ENCODE results near the gene SPEN.
"Not testable (repeated sequence)": the region's sequence is repeated elsewhere in the genome, so short reads cannot be mapped to it uniquely, and the experiment has no call there.

The SPEN gene

DNA sequence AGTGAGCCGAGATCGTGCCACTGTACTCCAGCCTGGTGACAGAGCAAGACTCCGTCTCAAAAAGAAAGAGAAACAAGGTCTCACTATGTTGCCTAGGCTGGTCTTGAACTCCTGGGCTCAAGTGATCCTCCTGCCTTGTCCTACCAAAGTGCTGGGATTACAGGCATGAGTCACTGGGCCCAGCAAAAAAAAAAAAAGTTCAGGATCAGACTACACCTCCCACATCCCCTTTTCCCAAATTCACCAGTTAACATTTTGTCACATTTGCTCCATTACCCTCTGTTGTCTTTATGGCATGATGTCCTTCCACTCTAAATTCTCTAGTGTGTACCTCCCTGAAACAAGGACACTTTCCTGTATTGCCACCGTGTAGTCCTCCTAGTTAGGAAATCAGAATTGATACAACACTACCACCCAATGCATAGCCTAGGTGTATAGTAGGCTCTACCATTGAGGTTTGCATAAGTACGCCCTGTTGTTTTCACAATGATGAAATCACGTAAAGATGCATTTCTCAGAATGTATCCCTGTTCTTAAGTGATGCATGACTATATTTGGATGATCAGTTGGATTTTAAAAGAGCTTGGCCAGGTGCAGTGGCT, 10.7 kb downstream of the SPEN start:
- no peak for DNase-seq (ENCODE audit: low spot score)

DNA sequence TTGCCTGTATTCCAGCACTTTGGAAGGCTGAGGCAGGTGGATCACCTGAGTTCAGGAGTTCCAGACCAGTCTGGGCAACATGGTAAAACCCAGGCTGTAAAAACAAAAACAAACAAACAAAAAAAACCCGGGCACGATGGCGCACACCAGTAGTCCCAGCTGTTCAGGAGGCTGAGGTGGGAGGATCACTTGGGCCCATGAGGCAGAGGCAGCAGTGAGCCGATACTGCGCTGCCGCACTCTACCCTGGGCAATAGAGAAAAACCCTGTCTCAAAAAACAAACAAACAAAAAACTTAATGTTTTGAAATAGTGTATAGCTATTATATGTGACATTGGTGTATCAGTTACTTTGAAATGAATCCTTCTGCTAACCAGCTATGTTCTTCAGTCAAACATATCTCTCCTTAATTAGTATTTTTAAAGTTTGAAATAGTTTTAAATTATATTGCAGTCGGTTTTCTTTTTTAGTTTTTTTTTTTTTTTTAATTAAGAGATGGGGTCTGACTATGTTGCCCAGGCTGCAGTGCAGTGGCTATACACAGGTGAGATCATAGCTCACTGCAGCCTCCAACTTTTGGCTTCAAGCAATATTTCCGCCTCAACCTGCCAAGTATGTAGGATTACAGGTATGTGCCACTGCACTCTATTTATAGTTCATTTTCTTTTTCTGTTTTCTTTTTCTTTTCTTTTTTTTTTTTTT, 11.3 kb downstream of the SPEN start:
- DNase-seq (ENCODE audit: low spot score): no peak

DNA sequence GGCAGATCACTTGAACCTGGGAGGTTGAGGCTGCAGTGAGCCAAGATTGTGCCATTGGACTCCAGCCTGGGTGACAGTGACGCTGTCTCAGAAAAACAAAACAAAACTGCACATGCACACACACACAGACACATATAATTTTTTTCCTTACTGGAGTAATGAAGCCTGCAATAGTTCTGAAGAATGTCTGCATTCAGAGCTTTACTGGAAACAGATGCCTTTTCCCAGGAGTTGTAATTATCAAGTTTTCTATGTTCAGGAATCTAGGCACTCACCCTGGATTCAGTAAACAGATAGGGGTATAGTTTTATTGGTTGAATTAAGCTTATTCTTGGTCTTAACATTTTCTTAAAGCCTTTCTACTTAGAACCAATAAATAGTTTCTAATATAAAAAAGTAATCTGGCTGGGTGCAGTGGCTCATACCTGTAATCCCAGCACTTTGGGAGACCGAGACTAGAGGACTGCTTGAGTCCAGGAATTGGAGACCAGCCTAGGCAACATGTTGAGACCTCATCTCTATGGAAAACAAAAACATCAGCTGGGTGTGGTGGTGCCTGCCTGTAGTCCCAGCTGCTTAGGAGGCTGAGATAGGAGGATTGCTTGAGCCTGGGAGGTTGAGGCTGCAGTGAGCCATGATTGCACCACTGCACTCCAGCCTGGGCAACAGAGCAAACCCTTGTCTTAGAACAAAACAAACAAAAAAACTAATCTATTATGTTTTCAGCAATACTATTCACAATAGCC, 15.8 kb downstream of the SPEN start:
- DNase-seq (ENCODE audit: low spot score): no peak

DNA sequence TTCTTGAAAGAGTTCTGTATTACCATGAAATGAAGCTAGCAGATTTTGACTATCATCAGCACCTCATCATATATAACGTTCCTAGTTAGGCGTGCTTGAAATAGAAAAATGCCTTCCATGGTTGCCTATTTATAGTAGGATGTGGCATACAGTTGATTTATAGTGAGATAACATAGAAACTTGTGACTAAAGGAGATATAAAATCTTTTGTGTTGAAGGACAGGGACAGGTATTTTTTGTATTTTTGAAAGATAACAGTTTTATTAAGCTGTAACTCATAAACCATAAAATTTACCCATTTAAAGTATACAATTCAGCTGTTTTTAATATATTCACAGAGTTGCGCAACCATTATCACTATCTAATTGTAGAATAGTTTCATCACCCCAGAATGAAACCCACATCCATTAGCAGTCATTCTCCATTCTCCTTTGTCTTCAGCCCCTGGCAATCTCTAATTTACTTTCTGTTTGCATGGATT, 19.3 kb downstream of the SPEN start:
- DNase-seq (ENCODE audit: low spot score): no peak

DNA sequence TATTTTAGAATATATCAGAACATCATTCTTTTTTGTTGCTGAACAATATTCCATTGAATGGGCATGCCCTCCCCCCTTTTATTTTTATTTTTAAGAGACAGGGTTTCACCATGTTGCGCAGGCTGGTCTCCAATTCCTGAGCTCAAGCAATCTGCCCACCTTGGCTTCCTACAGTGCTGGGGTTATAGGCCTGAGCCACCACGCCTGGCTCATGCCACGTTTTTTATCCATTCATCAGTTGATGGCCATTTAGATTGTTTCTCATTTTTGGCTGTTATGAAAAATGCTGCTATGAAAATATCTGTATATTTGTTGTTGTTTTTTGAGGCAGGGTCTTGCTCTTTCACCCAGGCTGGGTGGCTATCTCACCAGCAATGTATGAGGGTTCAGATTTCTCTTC, 19.8 kb downstream of the SPEN start:
- DNase-seq (ENCODE audit: low spot score): no peak

DNA sequence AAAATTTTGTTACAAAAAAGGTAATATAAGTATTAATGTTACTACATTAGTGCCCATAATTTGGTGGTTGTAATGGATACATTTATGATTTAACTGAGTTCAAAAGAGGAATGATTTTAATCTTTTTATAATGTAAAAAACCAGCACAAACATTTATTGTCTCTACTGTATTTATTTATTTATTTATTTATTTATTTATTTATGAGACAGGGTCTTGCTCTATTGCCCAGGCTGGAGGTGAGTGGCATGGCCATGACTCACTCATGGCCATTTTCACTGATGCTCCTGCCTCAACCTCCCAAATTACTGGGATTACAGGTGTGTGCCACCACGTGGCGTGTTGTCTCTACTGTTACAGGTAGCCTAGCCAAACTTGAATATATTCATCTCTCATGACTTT, 21.9 kb downstream of the SPEN start:
- no peak for DNase-seq (ENCODE audit: low spot score)

DNA sequence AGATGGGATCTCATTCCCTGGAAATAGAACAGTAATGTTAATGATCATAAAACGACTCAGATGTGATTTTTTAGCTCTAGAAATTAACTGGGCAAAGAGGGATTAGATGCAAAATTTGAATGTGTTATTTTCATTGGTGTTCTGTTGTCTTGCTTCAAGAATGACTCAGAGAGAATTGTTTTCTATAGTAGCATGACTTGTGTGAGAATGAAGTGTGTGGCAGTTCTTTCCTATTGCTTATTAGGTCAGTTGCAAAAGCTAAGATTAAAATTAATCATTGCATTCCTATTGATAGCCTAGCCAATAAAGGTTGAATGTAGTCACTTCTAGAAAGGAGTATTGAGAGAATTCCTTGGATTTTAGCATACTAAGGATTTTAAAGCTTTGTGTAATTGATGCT, 22.9 kb downstream of the SPEN start:
- peak; percentile 21 for DNase-seq (ENCODE audit: low spot score)

DNA sequence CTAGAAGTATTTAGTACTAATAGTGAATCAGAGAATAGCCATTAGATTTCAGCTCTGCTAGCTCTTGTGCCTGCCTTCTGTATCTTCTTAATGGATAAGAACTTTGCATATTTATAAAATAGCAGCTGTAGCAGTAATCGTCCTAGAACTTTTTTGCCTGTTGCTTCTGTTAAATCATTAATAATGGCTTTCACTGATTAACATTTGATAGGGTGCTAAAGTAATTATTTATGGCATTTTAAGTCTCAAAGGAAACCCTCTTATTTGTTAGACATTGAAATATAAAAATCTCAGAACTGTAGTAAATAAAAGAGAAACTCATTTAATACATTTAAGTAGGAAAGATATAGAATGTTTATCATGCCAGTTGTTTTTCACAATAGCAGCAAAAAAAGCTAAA, 27.0 kb downstream of the SPEN start:
- no peak for DNase-seq (ENCODE audit: low spot score)

DNA sequence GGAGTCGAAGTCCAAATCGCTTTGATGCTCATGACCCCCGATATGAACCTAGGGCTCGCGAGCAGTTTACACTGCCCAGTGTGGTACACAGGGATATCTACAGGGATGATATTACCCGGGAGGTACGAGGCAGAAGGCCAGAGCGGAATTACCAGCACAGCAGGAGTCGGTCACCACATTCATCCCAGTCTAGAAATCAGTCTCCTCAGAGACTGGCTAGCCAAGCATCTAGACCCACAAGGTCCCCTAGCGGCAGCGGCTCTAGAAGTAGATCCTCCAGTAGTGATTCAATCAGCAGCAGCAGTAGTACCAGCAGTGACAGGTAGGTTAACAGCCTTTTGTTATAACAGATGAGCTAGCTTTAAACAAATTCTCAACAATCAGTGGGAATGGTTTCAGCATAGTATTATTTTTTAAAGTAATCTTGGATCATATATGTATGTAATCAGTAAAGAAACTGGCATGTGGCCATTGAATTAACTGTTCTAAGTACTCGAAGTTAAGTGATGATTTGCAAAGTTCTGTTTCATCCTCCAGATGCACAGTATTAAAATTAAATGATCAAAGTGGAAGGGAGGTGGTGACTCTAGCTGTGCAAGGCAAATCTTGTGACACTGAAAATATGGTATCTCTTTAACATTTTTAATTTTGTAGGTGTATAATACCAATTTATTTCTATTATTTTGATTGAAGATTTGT, 29.0 kb downstream of the SPEN start:
- no peak for DNase-seq (ENCODE audit: low spot score)

DNA sequence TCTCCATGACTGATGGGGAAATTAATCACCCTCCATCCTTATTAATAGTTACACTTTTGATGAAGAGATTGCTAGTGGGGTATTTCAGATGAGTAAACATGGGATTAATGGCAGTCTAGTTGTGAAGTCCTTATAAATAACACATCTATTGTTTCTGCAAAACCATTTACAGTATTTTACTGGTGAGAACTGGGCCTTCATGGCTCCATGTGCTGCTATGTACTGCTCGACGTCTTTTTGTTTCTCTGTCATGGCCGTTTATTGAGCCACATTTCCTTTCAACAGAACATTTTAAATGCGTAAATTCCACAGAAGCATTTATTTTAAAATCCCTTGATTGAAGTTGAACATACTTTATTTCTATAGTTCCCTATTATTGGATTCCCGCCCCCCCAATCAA, 34.5 kb downstream of the SPEN start:
- DNase-seq (ENCODE audit: low spot score): no peak

DNA sequence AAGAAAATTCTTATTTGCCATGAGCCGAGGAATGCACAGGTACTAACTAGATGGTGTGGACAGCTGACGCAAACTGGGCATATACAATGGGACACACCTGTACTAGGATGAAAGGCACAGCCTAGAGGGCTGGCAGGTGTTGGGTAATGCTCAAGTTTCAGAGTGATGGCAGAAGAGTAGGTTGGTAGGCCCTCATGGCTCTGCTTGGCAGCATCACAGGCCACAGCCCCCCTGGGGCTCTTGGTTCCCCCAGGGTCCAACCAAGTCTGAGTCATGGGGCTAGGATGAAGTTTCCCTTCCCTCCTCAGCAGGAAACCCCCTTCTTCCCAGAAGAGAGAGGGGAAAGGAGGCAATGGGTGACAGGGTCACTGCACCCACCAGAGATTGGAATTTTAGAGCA, 35.2 kb downstream of the SPEN start:
- no peak for DNase-seq (ENCODE audit: low spot score)

DNA sequence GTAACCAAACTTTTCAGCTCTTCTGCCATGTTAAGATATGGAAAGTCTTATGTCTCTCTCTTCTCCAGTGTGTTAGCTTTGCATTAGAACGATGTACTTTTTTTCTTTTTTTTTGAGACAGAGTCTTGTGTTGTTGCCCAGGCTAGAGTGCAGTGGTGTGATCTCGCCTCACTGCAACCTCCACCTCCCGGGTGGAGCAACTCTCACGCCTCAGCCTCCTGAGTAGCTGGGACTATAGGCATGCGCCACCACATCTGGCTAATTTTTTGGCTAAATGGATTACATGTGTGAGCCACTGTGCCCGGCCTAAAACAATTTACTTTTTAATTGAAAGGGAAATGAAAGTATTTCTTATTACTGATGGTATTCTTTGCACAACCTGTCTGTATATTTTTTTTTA, 35.8 kb downstream of the SPEN start:
- no peak for DNase-seq (ENCODE audit: low spot score)

DNA sequence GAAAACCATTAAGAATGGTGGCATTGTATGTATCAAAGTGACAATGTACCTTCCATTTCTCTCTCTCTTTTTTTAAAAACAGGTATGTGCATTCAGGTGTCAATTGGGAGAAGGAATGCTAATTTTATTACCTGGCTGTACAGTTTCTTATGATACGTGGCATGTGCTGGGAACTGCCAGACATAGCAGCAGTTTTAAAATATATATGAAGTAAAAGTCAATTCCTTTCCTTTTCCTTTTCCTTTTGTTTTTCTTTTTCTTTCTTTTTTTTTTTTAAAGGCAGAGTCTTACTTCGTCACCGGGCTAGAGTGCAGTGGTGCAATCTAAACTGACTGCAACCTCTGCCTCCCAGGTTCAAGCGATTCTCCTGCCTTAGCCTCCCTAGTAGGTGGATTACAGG, 37.0 kb downstream of the SPEN start:
- no peak for DNase-seq (ENCODE audit: low spot score)

DNA sequence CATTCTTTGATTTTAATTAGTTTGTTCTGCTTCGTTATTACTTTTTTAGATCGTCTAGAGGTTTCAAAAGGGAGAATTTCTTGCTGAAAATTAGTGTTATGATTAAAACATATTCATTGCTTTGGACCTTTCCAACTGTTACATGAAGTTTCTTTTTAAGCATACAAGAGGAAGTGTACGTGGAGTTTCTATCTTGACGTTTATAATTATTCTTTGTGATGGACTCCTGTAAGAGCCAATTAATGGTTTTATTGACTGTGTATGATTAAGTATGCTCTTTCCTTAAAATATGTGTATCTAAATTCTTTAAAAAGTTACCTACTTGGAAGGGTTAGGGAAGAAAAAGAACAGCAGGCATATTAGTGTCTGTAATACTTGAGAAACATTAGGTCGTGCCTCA, 37.8 kb downstream of the SPEN start:
- no peak for DNase-seq (ENCODE audit: low spot score)

DNA sequence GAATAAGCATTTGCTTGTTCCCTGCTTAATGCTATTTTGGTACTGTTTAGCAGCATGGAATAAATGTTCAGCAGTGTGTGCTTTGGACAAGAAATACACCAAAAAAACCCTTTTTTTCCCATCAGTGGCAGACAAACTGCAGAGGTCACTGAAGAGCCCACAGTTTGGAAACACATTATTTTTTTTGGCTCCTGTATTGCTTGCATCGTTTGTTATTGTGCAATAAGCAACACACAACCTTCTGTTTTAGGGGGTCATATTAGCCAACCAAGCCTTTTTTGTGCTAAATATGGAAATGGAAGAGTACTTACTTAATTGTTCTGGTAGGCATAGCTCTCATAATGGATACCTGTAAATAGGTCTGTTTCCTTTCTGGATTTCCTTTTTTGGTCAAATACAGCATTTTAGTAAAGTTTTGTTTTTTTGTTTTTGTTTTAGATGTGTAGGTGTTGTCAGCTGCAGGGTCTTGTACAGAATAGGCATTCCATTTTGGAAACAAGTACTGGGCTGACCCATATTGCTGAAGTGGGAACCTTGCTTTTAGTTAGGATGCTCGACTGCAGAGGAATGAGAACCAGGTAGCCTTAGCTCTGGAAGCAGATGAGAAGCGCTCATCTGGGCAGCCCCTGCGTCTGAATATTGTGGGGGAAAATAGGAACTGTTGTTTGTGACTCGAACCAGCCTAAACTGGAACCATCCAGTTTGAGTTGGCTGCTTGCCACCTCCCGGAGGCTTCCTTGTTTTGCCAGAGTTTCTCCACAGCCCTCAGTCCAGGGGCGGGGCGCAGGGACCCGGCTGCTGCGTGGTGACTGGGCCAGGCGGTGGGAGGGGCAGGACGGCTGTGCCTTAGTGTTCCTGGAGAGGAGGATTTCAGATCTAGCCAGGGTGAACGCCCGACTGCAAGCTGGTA, 38.4 kb downstream of the SPEN start:
- DNase-seq (ENCODE audit: low spot score): peak; percentile 94

DNA sequence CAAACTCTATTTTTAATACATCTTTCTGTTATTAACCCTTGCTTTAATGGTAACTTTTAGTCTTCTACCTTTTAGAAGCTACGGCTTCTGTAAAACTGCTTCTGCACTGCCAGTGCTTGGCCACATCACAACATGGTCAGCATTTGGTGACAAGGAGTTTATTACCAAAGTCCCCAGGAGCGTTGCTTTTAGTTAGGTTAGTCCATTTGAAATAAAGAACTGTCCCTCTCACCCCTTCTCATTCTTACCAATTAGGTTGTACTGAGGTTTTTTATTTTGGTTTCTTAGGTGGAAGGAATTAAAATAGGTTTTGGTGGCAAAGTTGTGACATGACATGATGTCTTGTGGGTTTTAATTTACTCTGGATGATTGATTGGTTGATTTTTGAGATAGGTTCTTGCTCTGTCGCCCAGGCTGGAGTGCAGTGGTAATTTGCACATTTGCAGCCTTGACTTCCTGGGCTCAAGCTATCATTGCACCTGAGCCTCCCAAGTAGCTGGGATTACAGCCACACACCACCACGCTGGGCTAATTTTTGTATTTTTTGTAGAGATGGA, 39.2 kb downstream of the SPEN start:
- DNase-seq (ENCODE audit: low spot score): no peak

DNA sequence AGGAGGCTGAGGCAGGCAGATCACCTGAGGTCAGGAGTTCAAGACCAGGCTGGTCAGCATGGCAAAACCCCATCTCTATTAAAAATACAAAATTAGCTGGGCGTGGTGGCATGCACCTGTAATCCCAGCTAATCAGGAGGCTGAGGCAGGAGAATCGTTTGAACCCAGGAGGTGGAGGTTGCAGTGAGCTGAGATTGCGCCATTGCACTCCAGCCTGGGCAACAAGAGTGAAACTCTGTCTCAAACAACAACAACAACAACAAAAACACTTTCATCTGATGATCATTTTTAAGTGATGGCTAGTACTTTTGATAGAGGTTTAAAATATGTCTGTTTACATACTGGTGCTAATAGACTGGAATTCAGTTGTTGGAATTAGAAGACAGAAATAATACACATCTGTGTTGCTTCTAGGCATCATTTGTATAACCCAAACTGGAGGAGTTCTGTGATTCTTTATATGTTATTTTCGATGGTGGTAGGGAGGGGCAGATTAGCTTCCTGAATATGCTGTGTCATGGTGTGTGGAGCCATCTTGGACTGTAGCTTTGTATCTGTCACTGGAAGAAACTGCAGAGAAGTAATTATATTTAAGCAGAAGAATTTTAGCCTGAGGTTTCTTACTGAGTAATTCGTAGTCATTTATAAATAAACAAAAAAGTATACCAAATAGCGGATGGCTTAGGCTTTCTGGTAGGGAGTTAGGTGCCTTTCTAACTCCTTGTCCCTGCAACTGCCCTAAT, 45.5 kb downstream of the SPEN start:
- DNase-seq (ENCODE audit: low spot score): peak; percentile 42

DNA sequence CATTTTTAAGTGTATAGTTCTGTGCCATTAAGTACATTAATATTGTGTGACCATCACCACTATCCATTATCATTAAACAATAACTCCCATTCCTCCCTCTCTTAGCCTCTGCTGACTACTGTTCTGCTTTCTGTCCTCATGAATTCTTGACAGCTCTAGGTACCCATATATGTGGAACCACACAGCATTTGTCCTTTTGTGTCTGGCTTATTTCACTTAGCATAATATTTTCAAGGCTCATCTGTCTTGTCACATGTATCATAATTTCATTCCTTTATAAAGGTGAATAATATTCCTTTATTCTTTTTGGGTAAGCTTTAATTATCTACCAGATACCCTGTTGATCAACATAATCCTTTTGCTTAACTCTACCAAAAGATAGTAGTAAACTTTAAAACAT, 47.7 kb downstream of the SPEN start:
- DNase-seq (ENCODE audit: low spot score): no peak

DNA sequence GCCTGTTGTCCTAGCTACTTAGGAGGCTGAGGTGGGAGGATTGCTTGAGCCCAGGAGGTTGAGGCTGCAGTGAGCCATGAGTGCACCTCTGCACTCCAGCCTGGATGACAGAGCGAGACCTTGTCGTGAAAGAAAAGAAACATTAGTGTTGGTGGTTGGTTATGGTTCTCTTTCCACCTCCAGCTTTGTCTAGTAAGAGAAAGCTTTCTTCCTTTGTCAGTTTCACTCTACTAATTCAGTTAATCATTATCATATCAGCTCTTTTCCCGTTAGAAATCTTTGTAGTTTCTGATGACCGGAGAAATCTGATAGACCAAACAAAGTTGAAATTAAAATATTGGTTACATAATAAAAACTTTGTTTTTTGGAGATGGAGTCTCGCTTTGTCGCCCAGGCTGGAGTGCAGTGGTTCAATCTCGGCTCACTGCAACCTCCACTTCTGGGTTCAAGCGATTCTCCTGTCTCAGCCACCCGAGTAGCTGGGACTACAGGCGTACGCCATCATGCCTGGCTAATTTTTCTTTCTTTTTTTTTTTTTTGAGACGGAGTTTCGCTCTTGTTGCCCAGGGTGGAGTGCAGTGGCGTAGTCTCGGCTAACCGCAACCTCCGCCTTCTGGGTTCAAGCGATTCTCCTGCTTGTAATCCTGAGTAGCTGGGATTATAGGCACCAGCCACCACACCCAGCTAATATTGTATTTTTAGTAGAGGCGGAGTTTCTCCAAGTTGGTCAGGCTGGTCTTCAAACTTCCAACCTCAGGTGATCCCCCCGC, 49.5 kb downstream of the SPEN start:
- not testable (repeated sequence) for DNase-seq (ENCODE audit: low spot score)

DNA sequence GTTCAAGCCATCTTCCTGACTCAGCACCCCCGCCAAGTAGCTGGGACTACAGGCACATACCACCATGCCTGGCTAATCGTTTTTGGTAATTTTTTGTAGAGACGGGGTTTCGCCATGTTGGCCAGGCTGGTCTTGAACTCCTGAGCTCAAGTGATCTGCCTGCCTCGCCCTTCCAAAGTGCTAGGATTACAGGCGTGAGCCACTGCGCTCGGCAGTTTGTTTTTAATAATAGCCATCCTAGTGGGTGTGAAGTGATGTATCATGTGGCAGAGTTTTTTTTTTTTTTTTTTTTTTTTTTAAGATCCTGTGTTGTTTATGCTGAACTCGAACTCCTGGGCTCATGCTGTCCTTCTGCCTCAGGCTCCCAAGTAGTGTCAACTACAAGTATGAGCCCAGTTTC, 51.8 kb downstream of the SPEN start:
- DNase-seq (ENCODE audit: low spot score): no peak
